ENCODE results near the gene TMEM114. TPM values are rescaled to one million over a fixed set of nuclear protein-coding genes. Genes with fewer than 3 reads are reported as not detected.

The TMEM114 gene
- total RNA-seq, 2 experiments from 2014 or later = not detected

GRCh38 chr16:8626946-8627345 lies 36.6 kb upstream of the TMEM114 start:
- Mint-ChIP-seq H3K9me3 (no peaks in the 10 kb centered on the region), H3K27ac (no peak overlapping the region), H3K4me1 (ENCODE audit: low read depth) (peaks cover 23% of the 10 kb centered on the region), H3K27me3 (no peaks in the 10 kb centered on the region), H3K36me3 (ENCODE audit: low read depth) (peaks cover 44% of the 10 kb centered on the region), H3K4me3 (no peak overlapping the region)
- ChIA-PET POLR2A (no interaction called here), CTCF (no interaction called here)
- TF ChIP-seq CTCF (IDR thresholded peaks at IDR 0.05) = no peak
- DNase-seq (no peak), ATAC-seq (no peak)
- intact Hi-C loops (cut with micrococcal nuclease) = no loop called here

GRCh38 chr16:8625491-8626087 lies 35.3 kb upstream of the TMEM114 start:
- no peak for TF ChIP-seq CTCF (IDR thresholded peaks at IDR 0.05)
- Mint-ChIP-seq H3K36me3 (ENCODE audit: low read depth) (peaks cover 38% of the 10 kb centered on the region), H3K27me3 (no peaks in the 10 kb centered on the region), H3K9me3 (no peaks in the 10 kb centered on the region), H3K27ac (no peak overlapping the region), H3K4me1 (ENCODE audit: low read depth) (peaks cover 30% of the 10 kb centered on the region), H3K4me3 (no peak overlapping the region)
- ATAC-seq = no peak
- intact Hi-C loops (cut with micrococcal nuclease) = no loop called here
- POLR2A ChIA-PET = no interaction called here
- CTCF ChIA-PET = no interaction called here
- no peak for DNase-seq

- no peak overlapping the region for H3K27ac Mint-ChIP-seq
- no peak for TF ChIP-seq CTCF (IDR thresholded peaks at IDR 0.05)
- intact Hi-C loops (cut with micrococcal nuclease) = no loop called here
- no peaks in the 10 kb centered on the region for H3K9me3 Mint-ChIP-seq
- no peaks in the 10 kb centered on the region for H3K27me3 Mint-ChIP-seq
- CTCF ChIA-PET = interaction anchor here (0.6 kb wide), 1 partner anchor 256 kb away, joined by 3 read pairs; no protein-coding TSS in a partner anchor
- no peak for ATAC-seq
- H3K36me3 Mint-ChIP-seq (ENCODE audit: low read depth) = peaks cover 28% of the 10 kb centered on the region
- POLR2A ChIA-PET = no interaction called here
- H3K4me1 Mint-ChIP-seq (ENCODE audit: low read depth) = peaks cover 30% of the 10 kb centered on the region
- DNase-seq = no peak
- H3K4me3 Mint-ChIP-seq = peak overlapping the region; percentile 98
Observed at GRCh38 chr16:8623634-8624033, 33.3 kb upstream of the TMEM114 start.

- no peak for TF ChIP-seq CTCF (IDR thresholded peaks at IDR 0.05)
- Mint-ChIP-seq H3K27me3 (peaks cover 3% of the 10 kb centered on the region), H3K4me3 (peak overlapping the region; percentile 98), H3K36me3 (ENCODE audit: low read depth) (peaks cover 16% of the 10 kb centered on the region), H3K4me1 (ENCODE audit: low read depth) (peaks cover 28% of the 10 kb centered on the region), H3K9me3 (no peaks in the 10 kb centered on the region), H3K27ac (peak overlapping the region; percentile 92)
- POLR2A ChIA-PET = interaction anchor here (1.1 to 1.5 kb wide), 4 partner anchors 15 to 175 kb away, joined by 3 to 5 read pairs (median 4); partner anchors contain the start of genes PMM2 and TMEM186
- intact Hi-C loops (cut with micrococcal nuclease) = no loop called here
- DNase-seq (peak; percentile 6), ATAC-seq (no peak)
- CTCF ChIA-PET = interaction anchor here (0.8 to 2.3 kb wide), 5 partner anchors 22 to 170 kb away, joined by 3 to 9 read pairs (median 3); no protein-coding TSS in a partner anchor
Observed at GRCh38 chr16:8622315-8622656, 32.0 kb upstream of the TMEM114 start.

- ATAC-seq (peak; percentile 98), DNase-seq (peak; percentile 94)
- ChIA-PET CTCF (interaction anchor here (0.8 to 2.3 kb wide), 6 partner anchors 23 to 170 kb away, joined by 3 to 9 read pairs (median 3); no protein-coding TSS in a partner anchor), POLR2A (interaction anchor here (0.5 to 1.5 kb wide), 6 partner anchors 16 to 175 kb away, joined by 3 to 5 read pairs (median 3); partner anchors contain the start of genes PMM2 and TMEM186)
- Mint-ChIP-seq H3K4me1 (ENCODE audit: low read depth) (peaks cover 23% of the 10 kb centered on the region), H3K27ac (peak within 1 kb of the TSS; percentile 92), H3K9me3 (no peaks in the 10 kb centered on the region), H3K27me3 (peaks cover 3% of the 10 kb centered on the region), H3K36me3 (ENCODE audit: low read depth) (peaks cover 11% of the 10 kb centered on the region), H3K4me3 (peak within 1 kb of the TSS; percentile 98)
- TF ChIP-seq CTCF (IDR thresholded peaks at IDR 0.05) = no peak
- intact Hi-C loops (cut with micrococcal nuclease) = no loop called here
Observed at GRCh38 chr16:8621572-8622314, 31.4 kb upstream of the TMEM114 start, which contains the start of gene METTL22. METTL22 (plus strand) TSS chr16:8621698; CDS start chr16:8625666, 3,968 bp downstream.

All from activated CD8-positive, alpha-beta T cell treated with anti-CD3 and anti-CD28 coated beads for 36 hours (primary cell).